Fibroblast of pulmonary artery (primary cell): ENCODE results near the gene AHDC1.

Source experiments
- DNase-seq: peaks from one replicate; pipeline ENCODE4 v3.0.0-alpha.2; 2010; ENCODE audit warnings: low read depth
- H3K4me3 ChIP-seq: replicated peaks from 2 replicates; pipeline ENCODE4 v1.5.1; 2011; ENCODE audit warnings: low read depth, mild to moderate bottlenecking, control low read depth, low read length, moderate library complexity
- TF ChIP-seq, protein P1 (sequence below): IDR thresholded peaks from 2 replicates; pipeline ENCODE4 v1.5.1; 2011; ENCODE audit warnings: mild to moderate bottlenecking, control low read depth, low read length, inconsistent platforms; ENCODE audit errors: missing control alignments

AHDC1 gene

DNA sequence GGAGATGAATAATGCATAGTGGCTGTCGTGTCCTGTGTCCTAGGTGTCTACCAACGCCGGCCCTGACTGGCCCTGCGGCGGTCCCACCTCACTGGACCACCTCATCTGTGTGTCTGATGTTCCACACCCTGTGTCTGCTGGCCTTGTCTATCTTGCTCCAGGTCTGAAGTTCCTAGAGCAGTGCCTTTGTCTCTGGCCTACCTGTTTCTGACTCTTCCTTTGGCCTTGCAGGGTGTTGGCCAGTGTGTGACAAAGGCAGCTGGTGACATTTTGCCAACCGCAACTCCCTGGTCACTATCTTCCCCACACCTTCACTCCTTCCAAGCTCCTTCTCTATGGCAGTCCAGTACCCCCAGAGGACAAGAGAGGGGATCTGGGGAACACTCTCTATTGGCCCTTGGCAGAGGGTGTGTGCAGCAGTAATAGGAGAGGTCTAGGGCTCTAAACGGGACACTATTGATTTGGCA, 1.4 kb upstream of the AHDC1 start:
- no peak for DNase-seq
- no peak overlapping the region for H3K4me3 ChIP-seq
- TF ChIP-seq, protein P1, sequence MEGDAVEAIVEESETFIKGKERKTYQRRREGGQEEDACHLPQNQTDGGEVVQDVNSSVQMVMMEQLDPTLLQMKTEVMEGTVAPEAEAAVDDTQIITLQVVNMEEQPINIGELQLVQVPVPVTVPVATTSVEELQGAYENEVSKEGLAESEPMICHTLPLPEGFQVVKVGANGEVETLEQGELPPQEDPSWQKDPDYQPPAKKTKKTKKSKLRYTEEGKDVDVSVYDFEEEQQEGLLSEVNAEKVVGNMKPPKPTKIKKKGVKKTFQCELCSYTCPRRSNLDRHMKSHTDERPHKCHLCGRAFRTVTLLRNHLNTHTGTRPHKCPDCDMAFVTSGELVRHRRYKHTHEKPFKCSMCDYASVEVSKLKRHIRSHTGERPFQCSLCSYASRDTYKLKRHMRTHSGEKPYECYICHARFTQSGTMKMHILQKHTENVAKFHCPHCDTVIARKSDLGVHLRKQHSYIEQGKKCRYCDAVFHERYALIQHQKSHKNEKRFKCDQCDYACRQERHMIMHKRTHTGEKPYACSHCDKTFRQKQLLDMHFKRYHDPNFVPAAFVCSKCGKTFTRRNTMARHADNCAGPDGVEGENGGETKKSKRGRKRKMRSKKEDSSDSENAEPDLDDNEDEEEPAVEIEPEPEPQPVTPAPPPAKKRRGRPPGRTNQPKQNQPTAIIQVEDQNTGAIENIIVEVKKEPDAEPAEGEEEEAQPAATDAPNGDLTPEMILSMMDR: no peak

DNA sequence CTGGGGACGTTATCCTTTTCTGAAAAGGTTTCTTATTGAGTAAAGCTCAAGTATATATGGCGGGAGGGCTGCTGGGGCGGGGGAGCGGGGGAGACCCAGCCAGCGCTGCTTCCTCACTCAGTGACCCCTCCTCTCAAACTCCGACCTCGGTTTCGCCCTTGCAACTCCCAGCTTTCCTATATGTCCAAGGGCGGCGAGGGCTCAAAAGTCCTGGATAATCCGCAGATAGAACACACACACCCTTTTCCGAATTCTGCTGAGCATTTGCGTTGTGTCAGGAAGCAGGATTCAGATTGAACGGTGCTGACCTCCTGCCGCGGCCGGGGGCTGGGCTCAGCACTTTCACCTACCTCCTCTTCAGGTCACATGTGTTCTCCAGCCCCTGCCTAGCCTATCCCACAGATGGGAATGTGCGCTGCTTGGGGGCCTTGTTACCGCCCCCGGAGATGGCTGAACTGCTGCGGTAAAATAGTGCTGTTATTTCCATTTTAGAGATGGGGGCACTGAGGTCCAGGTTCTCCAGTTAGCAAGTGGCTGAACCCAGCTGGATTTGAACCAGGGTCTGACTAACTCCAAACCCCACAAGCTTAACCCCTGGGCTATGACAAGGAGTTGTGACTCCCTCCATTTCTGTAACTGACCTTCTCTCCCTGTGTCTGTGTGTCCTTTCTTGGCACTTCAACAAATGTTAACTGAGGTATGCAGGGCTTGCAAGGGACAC, 795 bp upstream of the AHDC1 start:
- TF ChIP-seq, protein P1: no peak
- DNase-seq: no peak
- peak overlapping the region; percentile 92 for H3K4me3 ChIP-seq

DNA sequence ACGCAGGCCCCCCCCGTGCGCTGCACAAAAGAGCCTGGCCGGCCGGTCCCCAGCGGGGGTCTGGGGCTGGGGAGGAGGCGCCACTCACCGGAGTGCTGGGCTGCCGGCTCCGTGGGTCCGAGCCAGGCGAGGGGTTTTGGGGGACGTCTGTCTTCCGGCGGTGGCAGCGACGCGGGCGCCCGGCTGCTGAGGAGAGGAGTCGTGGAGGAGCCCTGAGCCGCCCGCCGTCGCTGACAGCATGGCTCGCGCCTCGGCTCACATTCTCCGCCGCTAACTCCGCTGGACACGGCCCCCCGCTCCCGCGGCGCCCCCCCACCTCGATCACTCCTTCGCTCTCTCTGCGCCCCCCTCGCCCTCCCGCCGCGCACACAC, 649 bp downstream of the AHDC1 start:
- no peak for DNase-seq

DNA sequence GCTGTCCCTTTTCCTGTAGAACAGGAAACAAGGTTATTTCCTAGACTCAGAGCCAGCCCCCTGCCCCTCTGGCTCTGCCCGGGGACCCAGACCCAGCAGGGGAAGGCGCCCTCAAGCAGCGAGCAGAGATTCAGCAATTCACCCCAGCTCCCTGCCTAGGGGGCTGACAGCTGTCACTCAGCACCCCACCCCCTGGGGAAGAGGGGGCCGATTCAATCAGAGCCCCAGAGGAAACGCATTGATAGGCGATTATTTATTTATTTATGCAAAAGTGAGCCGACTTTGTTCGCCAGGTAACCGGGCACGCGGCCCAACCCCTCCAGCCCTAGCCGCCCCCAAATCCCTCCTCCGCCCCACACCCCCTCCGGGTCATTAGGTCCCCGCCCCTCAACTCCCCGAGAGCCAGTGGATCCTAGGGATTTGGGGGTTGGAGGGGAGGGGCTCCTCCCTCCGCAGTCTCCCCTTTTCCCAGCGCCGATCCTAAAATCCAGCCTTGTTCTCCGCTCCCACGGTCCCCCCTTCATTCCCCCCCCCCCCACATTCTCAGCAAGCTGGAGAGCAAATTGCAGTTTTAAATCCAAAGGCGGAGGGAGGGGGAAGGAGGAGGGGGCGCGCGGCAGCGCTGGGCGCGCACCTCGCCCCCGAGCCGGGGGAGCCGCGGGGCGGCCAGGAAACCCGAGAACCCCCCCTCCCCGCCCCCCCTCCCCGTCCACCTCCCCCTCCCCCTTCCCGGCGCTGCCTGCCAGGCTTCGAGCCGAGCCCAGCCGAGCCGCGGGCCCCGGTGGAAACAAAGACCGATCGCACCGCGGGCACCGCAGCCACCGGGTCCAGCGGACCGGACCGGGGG, 1.3 kb downstream of the AHDC1 start:
- TF ChIP-seq, protein P1: no peak
- no peak for DNase-seq

More for the DNA sequence above, 649 bp downstream of the AHDC1 start:
- H3K4me3 ChIP-seq: peak overlapping the region; percentile 92
- TF ChIP-seq, protein P1: no peak

DNA sequence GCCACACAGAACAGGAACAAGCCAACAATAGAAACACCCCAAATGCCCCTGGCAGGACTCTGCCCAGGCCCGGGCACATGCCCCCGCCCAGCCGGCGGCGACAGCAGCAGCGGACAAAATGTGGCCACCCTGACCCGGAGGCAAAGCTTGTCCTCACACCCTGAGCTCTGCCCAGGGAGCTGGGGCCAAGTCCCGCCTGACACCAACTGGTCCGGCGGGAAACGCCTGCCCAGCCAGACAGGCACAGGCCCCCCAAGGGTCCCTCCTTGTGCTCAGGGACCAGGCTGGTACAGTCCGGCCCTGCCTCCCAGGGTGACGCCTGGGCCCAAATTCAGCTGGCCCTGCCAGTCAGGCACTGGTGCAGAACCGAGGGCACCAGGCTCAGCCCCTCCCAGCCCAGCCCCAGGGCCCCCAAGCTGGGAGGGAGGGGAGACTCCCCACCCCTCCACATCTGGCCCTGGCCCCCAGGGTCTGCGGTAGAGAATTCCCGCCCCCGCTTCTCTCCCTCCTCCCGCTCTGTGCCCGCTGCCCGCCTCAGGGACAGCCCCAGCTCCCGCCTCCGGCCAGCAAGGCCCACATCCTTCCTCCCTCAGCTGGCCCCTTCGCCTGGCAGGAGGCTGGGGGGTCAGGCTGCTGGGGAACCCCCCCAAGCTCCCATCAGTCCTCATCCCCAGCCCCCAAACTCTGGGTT, 2.0 kb downstream of the AHDC1 start:
- TF ChIP-seq, protein P1: no peak

More for the DNA sequence above, 1.3 kb downstream of the AHDC1 start:
- H3K4me3 ChIP-seq: peak overlapping the region; percentile 92

DNA sequence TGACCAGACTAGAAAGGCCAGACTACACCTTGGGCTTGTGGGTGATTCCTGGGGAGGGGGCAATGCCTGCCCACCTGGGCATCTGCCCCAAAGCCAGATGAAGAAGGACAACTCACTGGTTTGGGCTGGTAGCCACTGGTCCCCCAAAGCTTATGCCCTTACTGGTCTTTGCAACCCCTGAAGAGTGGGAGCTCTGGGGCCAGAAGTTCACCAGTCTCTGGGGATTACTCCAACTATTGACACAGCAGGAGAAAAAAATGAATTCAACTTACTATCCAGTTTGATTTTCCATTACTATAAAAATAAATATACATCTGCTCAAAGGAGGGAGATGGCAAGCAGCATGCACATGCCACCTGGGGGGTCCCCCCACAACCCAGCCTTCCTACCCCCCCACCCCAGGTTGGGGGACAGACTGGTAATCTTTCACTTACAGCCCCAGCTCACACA, 2.6 kb downstream of the AHDC1 start:
- DNase-seq: no peak
- TF ChIP-seq, protein P1: no peak
- H3K4me3 ChIP-seq: peak overlapping the region; percentile 92

More for the DNA sequence above, 2.0 kb downstream of the AHDC1 start:
- H3K4me3 ChIP-seq: peak overlapping the region; percentile 92
- no peak for DNase-seq
